HCT116 (cell line): Measurements from ENCODE around the gene MYH10.

Experiments
- YY1 ChIP-seq: IDR thresholded peaks from 2 replicates; pipeline ENCODE4 v1.6.1; 2011; ENCODE audit warnings: low read length, low read depth, moderate library complexity, mild to moderate bottlenecking; ENCODE audit not compliant: insufficient replicate concordance; ENCODE audit errors: extremely low read depth
- ZFX ChIP-seq: fragments of 450-650 bp; IDR thresholded peaks from 2 replicates; pipeline ENCODE4 v1.6.1; 2017
- TF ChIP-seq, protein P1 (sequence below), 3 experiments: fragments of 200-600 bp in 1 of 3; sonication (generic) in 1 of 3; IDR thresholded peaks in 2 of 3; conservative IDR thresholded peaks in 1 of 3; 2 replicates each; pipeline ENCODE4 v1.5.1; 2012 to 2017; ENCODE audit warnings: low read depth in 2 of 3, low read length in 2 of 3, antibody characterized with exemption in 1 of 3, borderline replicate concordance in 1 of 3, control low read depth in 1 of 3, mild to moderate bottlenecking in 1 of 3, mixed read lengths in 1 of 3, mixed run types in 1 of 3, moderate library complexity in 1 of 3; ENCODE audit not compliant: insufficient read depth in 1 of 3

DNA sequence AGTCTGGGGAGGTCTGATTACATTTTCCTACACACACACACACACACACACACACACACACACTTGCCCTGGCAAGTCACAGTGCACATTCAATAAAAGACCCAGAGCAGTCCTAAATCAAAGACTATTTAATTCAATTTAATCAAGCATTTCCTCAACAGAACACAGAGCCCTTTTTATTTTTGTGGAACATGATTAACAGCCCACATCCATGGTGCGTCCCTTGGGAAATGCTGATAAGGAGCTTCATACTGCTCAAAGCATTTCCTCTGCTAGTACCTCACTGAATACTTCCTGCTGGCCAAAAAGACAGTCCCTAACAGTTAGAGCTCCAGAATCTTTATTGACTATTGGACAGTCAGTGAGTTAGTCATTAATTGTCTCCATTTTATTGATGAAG lies 43.1 kb upstream of the MYH10 start:
- TF ChIP-seq, protein P1, sequence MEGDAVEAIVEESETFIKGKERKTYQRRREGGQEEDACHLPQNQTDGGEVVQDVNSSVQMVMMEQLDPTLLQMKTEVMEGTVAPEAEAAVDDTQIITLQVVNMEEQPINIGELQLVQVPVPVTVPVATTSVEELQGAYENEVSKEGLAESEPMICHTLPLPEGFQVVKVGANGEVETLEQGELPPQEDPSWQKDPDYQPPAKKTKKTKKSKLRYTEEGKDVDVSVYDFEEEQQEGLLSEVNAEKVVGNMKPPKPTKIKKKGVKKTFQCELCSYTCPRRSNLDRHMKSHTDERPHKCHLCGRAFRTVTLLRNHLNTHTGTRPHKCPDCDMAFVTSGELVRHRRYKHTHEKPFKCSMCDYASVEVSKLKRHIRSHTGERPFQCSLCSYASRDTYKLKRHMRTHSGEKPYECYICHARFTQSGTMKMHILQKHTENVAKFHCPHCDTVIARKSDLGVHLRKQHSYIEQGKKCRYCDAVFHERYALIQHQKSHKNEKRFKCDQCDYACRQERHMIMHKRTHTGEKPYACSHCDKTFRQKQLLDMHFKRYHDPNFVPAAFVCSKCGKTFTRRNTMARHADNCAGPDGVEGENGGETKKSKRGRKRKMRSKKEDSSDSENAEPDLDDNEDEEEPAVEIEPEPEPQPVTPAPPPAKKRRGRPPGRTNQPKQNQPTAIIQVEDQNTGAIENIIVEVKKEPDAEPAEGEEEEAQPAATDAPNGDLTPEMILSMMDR (IDR thresholded peaks at IDR 0.05 in 2 of 3, conservative IDR thresholded peaks at IDR 0.05 in 1 of 3; ENCODE audit: borderline replicate concordance in 1 of 3, insufficient read depth in 1 of 3, low read depth in 2 of 3, low read length in 2 of 3): no peak
- no peak for TF ChIP-seq YY1
- no peak for TF ChIP-seq ZFX
